MG63 (cell line): ENCODE measurements around the gene GPR157. TPM values are rescaled to one million over a fixed set of nuclear protein-coding genes. Genes with fewer than 3 reads are reported as not detected.
A peak's percentile ranks its signal among the peaks of the same experiment; 100 is the strongest.
"Not testable (repeated sequence)": the region's sequence is repeated elsewhere in the genome, so short reads cannot be mapped to it uniquely, and the experiment has no call there.

ENCODE experiments used
- DNase-seq: peaks from one replicate; pipeline ENCODE4 v3.0.0-alpha.2; 2020
- H3K27me3 ChIP-seq: fragments of 250-450 bp; sonication (Bioruptor Pico); 2 replicates; pipeline ENCODE4 v1.5.1; 2020; ENCODE audit warnings: mild to moderate bottlenecking, moderate library complexity
- H3K36me3 ChIP-seq: fragments of 250-450 bp; sonication (Bioruptor Pico); 2 replicates; pipeline ENCODE4 v1.5.1; 2020; ENCODE audit warnings: mild to moderate bottlenecking, moderate library complexity
- H3K4me3 ChIP-seq: fragments of 250-450 bp; sonication (Bioruptor Pico); 2 replicates; pipeline ENCODE4 v1.5.1; 2020; ENCODE audit warnings: mild to moderate bottlenecking, moderate library complexity
- H3K9me3 ChIP-seq: fragments of 250-450 bp; sonication (Bioruptor Pico); 2 replicates; pipeline ENCODE4 v1.5.1; 2020; ENCODE audit warnings: mild to moderate bottlenecking, moderate library complexity
- total RNA-seq: library from RNA; depleted of rRNA; stranded (reverse); fragments of >200 nt; shearing (Covaris generic); gene quantifications from 2 replicates; pipeline ENCODE4 v1.2.3, GENCODE V29; 2014; ENCODE audit warnings: low replicate concordance

The GPR157 gene
- total RNA-seq, 1 experiment from 2014 or later = 5.2 TPM

DNA sequence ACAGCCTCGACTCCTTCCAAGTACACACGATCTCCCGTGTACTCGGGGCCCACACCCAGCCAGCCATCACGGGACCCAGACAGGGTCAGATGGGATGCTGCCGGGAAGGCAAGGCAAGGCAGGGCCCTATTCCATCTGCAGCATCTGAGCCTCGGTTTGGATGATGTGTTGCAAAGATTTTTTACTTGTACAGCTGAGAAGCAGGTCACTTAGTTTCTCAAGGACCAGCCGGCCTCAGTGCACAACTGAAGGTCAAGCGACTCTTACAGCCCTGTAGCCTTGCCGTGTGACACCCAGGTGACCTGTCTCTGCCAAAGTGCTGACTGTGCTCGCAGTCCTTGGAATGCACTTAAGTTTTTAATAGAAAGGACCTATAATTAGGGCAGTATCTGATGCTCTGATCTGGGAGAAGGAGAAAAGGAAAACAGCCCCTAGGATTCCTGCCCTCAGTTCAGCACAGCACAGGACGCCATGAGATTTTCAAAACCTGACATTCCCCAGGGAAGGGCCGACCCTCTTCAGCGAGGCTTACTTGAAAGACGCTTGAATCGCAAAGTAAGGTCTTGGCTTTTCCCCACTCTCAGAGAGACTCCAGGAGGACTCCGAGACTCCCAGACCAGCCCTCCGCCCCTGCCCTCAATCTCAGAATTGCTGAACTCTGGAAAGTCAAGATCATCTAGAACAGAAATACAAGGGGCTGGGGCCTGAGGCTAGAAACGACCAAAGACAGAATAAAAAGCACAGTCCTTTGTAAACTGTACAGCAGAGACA, 1.3 kb downstream of the GPR157 start:
- no peaks in the 10 kb centered on the region for H3K9me3 ChIP-seq
- DNase-seq = no peak

DNA sequence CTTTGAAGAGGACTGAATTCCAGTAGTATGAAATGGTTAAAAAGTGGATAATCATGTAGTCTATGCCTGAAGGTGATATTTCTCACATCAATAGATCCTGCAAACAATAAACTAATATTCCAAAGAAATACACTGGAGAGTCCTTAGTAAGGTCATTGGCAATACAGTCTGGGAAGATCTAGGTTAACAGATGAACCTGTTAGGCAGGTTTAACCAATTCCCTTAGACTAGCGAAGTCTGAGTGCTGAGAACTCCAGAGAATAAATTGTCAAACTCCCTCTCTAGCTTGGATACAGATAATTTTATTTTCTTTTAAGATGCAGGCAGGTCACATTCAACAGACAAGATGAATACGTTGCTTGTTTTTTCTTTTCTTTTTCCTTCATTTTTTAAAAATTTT, 2.4 kb downstream of the GPR157 start:
- no peak for DNase-seq
- Histone ChIP-seq H3K36me3 (peaks cover 9% of the 10 kb centered on the region; the same call in 1 of the 2 replicates), H3K27me3 (no peaks in the 10 kb centered on the region), H3K4me3 (no peak overlapping the region), H3K9me3 (no peaks in the 10 kb centered on the region)

More for the DNA sequence above, 1.3 kb downstream of the GPR157 start:
- Histone ChIP-seq H3K4me3 (peak overlapping the region; percentile 67), H3K36me3 (peaks cover 5% of the 10 kb centered on the region; the same call in 1 of the 2 replicates), H3K27me3 (no peaks in the 10 kb centered on the region)

DNA sequence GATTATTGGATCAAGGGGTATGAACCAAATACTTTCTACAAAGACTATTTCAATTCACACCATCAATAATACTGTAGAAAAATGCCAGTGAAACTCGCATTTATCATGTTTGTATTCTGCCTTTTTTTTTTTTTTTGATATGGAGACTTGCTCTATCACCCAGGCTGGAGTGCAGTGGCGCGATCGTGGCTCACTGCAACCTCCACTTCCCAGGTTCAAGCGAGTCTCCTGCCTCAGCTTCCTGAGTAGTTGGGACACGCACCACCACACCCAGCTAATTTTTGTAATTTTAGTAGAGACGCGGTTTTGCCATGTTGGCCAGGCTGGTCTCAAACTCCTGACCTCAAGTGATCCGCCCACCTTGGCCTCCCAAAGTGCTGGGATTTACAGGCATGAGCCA, 3.1 kb downstream of the GPR157 start:
- DNase-seq, H3K9me3 ChIP-seq, H3K27me3 ChIP-seq, H3K4me3 ChIP-seq: not testable (repeated sequence)
- peaks cover 11% of the 10 kb centered on the region; the same call in 1 of the 2 replicates for H3K36me3 ChIP-seq

DNA sequence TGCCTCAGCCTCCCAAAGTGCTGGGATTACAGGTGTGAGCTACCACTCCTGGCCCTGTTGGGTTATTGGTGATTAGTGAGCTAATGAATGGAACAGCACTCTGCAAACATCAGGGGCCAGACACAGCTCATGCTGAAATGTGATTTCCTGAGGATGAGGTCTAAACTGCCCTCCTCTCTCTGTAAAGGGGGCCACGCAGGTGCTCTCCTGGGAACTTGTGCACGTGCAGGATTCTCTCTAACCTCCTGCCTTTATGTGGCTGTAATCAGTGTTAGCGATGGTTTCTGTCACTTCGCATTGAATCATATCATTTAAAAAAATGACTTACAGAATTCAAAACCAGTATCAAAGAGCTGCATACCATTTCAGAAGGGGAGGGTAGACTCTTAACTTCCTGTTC, 3.6 kb downstream of the GPR157 start:
- no peak for DNase-seq
- H3K36me3 ChIP-seq = peaks cover 11% of the 10 kb centered on the region; the same call in 1 of the 2 replicates
- H3K4me3 ChIP-seq = no peak overlapping the region
- H3K9me3 ChIP-seq = no peaks in the 10 kb centered on the region
- H3K27me3 ChIP-seq = no peaks in the 10 kb centered on the region

DNA sequence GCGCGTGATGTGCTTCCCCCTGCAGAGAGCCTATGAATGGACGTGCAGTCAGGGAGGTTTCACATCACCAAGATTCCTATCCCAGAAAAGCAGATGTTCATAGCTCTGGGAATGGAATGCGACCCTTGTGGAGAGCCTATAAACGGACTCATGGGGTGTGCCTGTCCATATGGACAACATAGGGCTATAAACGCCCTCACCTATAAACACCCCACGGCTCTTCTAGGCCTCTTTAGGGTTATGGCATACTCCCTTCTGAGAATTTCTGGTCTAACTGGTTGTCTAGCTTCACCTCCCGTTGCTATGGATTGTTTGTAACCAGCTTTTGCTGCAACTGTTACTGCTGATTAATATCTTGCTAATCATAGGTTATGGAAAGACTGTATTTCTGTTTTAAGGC, 4.5 kb downstream of the GPR157 start:
- DNase-seq, H3K27me3 ChIP-seq, H3K9me3 ChIP-seq, H3K4me3 ChIP-seq: not testable (repeated sequence)
- peaks cover 11% of the 10 kb centered on the region for H3K36me3 ChIP-seq

DNA sequence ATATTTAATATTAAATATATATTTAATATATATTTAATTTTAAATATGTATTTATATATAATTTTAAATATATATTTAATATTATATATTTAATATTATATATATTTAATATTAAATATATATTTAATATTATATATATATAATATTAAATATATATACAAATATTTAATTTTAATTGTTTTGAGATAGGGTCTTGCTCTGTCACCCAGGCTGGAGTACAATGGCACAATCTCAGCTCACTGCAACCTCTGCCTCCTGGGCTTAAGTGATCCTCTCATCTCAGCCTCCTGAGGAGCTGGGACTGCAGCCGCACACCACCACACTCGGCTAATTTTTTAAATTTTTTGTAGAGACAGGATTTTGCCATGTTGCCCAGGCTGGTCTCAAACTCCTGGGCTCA, 5.2 kb downstream of the GPR157 start:
- H3K9me3 ChIP-seq, H3K4me3 ChIP-seq, DNase-seq, H3K27me3 ChIP-seq: not testable (repeated sequence)
- peaks cover 11% of the 10 kb centered on the region for H3K36me3 ChIP-seq

DNA sequence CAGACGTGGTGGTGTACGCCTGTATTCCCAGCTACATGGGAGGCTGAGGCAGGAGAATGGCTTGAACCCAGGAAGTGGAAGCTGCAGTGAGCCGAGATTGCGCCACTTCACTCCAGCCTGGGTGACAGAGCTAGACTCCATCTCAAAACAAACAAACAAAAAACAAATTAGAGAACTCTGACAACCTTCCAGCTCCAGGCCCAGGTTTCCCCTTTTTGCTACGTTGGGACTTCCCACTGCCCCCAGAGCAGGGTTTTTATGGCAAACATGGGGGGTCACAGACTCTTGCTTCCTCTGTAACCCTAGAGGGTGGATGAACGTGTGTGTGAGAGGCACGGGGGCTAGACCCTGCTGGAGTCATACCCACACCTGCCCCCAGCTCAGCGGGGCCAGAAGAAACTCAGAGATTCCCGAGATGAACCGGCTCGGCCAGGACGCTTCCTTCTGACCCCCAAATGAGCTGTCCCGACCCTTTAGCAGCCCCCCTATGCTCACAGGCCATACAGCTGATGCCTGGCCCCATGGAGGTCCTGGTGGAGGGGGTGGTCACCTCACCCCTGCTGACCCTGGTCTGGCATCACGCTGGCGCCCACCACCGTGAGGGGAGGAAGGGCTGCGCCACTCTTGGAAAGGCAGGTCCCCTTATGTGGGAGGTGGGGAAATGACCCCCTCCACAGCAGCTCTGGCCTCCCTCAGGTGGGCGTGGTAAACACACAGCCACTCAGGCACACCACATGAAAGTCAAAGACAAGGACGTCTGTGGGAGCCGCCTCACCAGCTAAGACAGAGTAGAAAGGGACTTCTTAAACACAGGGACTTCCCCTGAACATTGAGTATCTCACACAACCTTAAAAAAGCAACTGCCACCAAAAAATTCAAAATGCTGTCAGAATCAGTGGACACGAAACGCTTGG, 7.1 kb downstream of the GPR157 start:
- H3K36me3 ChIP-seq = peaks cover 11% of the 10 kb centered on the region
- no peak for DNase-seq
- no peaks in the 10 kb centered on the region for H3K9me3 ChIP-seq
- H3K4me3 ChIP-seq = no peak overlapping the region
- H3K27me3 ChIP-seq = no peaks in the 10 kb centered on the region

DNA sequence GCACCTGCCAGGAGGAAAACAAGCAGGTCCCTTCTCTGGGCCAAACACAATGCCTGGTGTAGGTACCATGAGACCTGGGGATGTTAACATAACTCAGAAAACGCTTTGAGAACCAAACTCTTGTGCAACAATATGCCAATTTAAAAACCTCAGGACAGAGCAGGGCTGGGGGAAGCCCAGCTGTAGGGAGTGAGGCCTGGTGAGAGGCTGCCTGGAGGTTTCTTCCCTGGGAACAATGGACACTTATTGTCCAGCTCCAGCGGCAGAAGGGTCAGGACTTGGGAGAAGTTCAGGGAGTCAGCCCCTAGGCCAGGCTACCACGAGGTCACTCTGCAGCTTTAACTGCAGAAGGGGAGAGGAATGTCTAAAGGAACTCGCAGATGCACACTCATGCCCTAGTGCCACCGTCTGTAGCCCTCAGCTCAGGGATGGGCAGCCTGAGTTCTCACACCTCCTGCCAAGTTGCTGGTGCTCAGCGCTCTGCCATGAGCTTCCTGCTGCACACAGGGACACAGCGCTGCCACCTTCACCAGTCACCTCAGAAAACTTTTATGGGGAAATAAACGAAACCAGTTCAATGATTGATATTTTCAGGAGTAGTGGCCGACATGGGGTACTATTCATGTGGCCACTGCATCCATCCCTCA, 8.5 kb downstream of the GPR157 start:
- H3K36me3 ChIP-seq = peaks cover 9% of the 10 kb centered on the region
- H3K9me3 ChIP-seq = no peaks in the 10 kb centered on the region
- no peaks in the 10 kb centered on the region for H3K27me3 ChIP-seq
- DNase-seq = no peak
- no peak overlapping the region for H3K4me3 ChIP-seq

DNA sequence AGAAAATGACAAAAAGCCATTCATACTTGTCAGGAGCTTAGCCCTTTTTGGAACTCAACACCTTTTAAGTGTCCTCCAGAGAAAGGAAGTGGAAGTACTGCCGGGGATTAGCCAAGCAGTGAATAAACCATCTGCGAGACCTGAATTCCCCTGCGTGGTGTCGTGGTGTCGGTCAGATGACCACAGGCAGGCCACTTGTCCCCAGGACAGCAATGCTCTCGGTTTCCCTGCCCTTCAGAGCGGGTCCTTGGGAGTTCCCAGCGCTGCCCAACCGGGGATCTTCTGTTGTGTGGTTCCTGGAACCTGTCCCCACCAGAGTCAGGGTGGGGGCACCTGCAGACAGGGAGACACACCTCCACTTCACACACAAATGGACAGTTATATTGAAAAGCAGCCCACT, 9.2 kb downstream of the GPR157 start:
- H3K36me3 ChIP-seq = peaks cover 9% of the 10 kb centered on the region
- no peaks in the 10 kb centered on the region for H3K9me3 ChIP-seq
- H3K4me3 ChIP-seq = no peak overlapping the region
- H3K27me3 ChIP-seq = no peaks in the 10 kb centered on the region
- DNase-seq = no peak

DNA sequence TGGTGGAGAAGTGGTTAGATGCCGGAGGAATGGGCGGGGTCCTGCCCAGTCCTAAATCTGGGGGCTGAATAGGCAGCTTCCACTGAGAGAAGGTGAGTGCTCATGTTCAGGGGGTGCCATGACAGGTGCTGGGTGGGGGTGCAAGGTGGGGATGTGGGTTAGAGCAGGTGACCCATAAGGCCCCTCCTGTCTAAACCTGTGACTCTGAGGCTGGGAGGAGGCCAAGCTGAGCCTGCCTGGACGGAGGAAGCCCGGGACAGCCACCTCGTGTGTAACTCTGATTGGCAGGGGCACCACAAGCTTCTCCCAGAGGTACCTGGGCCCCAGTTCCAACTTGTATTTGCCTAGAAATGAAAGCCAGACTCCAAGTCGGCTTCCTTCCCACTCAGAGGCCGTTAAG, 10.7 kb downstream of the GPR157 start:
- Histone ChIP-seq H3K27me3 (no peaks in the 10 kb centered on the region), H3K4me3 (no peak overlapping the region), H3K36me3 (peaks cover 9% of the 10 kb centered on the region), H3K9me3 (no peaks in the 10 kb centered on the region)
- no peak for DNase-seq

DNA sequence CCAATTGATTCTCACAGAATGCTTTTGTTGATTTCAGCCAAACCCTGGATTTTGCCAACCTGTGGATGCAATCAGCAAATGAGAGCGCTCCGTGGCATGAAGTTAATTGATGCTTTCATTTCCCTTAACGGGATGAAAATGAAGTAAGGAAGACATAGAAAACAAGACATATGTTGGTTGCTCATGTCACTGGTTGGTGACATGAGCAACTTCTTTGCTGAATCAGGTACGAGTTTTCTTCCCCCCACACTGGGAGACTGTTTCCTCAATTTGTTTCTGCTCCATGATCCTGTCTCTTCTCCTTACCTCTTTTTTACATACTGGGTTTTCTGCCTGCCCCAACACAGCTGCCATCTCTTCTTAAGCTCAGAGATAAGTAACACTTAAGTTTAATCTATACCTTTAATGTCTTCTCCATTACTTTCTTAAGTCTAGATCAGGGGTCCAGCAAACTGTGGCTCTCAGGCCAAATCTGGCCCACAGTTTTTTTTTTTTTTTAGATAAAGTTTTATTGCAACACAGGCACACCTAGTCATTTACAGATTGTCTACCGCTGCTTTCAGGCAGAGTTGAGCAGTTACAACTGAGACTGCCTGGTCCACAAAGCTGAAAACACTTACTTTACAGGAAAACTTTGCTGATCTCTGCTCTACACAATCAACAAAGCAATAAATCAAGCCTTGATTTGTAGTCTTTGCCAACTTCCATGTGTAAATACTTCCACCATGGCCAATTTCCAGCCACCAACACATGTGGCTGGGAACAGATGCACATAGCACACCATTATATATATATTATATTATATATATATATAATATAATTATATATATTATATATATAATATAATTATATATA, 13.3 kb downstream of the GPR157 start:
- DNase-seq = no peak
- H3K9me3 ChIP-seq = no peaks in the 10 kb centered on the region

DNA sequence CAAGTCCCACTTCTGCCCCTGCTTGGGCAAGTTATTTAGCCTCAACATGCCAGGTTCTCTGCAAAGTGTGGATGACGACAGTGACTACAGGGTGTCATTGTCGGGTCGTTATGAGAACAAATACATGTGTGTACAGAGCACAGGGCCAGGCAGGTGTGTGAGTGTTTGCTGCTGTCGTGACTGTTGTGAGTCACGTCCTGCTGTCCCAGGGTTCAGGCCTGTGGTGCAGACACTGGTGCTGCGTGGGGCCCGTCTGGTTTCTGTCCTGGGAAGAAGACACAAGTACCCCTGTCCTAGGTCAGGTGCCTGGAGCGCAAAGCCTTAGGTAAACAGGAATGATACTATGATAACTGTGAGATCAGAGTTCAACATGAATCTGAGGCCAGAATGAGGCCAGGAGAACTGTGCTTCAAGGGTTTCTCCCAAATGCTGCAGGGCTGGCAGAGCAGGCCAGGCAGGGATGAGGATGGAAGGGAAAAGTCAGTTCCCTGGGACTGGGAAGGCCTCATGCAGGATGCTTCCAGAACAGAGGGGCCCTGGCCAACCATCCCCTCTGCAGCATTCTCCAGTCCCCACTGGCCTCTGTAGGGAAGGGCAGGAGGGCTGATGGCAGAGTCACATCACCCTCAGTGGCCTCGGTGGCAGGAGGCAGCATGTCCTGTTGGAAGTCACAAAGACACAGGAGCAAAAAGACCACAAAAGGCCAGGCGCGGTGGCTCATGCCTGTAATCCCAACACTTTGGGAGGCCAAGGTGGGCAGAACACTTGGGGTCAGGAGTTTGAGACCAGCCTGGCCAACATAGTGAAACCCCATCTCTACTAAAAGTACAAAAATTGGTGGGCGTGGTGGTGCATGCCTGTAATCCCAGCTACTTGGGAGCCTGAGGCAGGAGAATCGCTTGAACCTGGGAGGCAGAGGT, 15.7 kb downstream of the GPR157 start:
- Histone ChIP-seq H3K4me3 (no peak overlapping the region), H3K27me3 (no peaks in the 10 kb centered on the region), H3K36me3 (peaks cover 23% of the 10 kb centered on the region), H3K9me3 (no peaks in the 10 kb centered on the region)
- no peak for DNase-seq

More for the DNA sequence above, 13.3 kb downstream of the GPR157 start:
- Histone ChIP-seq H3K36me3 (peaks cover 4% of the 10 kb centered on the region), H3K27me3 (no peaks in the 10 kb centered on the region), H3K4me3 (no peak overlapping the region)

DNA sequence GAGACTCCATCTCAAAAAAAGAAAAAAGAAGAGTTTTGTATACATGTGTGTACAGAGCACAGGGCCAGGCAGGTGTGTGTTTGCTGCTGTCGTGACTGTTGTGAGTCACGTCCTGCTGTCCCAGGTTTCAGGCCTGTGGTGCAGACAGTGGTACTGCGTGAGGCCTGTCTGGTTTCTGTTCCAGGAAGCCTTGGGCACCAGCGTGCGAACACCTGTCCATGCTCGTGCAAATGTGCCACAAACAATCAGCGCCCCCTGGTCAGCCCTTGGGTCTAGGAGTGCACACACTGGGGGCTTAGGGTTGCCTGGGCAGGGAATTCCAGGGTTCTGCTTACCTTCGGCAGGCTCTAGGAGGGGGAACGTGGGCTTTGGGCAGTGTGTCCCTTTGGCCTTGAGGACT, 16.9 kb downstream of the GPR157 start:
- Histone ChIP-seq H3K27me3 (no peaks in the 10 kb centered on the region), H3K36me3 (peaks cover 28% of the 10 kb centered on the region), H3K4me3 (no peak overlapping the region), H3K9me3 (no peaks in the 10 kb centered on the region)
- no peak for DNase-seq

DNA sequence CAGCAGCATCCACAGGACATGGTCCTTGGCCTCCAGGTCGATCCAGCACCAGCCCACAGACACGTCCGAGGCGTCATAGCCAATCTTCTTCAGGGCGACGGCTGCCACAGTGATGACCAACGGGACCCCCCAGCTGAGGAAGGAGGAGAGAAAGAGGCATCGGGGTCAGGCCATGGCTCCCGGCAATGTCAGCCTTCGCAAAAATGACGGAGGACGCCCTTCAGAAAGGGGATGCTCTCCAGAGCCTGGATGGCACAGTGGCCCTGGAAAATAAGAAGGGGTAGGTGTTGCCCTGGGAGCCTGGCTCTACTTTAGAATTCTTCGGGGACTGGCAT, 17.6 kb downstream of the GPR157 start:
- Histone ChIP-seq H3K9me3 (no peaks in the 10 kb centered on the region), H3K4me3 (no peak overlapping the region), H3K36me3 (peaks cover 28% of the 10 kb centered on the region), H3K27me3 (no peaks in the 10 kb centered on the region)
- no peak for DNase-seq

DNA sequence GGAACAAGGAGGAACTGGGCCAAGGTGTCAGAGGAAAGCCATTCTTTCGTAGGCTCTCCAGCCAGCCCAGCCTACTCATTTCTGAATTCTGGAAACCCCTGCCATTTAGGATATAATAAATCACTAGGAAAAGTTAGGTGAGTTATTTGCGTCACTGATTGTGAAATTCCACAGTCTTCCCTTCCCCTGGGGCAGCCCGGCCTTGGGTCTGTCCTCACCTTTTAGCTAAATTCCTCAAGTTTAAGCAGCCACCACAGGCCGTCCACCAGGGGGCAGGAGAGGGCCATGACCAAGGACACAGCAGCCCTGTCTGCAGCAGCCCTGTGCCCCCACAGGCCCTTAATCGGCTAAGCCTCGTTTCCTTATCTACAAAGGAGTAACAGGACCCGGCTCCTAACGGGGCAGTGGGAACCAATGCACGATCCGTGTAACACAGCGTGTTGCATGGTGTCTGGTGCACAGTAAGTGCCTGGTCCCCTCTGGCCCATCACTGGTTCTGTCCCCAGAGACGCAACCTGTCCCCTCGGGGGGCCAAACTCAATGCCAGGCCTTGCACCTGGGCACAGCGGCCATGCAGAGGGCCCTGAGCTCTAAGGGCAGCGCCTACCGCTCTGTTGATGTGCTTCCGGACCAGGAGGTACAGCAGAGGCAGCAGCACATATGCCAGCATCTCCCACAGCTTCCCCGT, 18.1 kb downstream of the GPR157 start:
- Histone ChIP-seq H3K4me3 (no peak overlapping the region), H3K36me3 (peaks cover 28% of the 10 kb centered on the region), H3K9me3 (no peaks in the 10 kb centered on the region), H3K27me3 (no peaks in the 10 kb centered on the region)
- DNase-seq = peak; percentile 74
